Measurements from ENCODE around the gene PGR.

DNA sequence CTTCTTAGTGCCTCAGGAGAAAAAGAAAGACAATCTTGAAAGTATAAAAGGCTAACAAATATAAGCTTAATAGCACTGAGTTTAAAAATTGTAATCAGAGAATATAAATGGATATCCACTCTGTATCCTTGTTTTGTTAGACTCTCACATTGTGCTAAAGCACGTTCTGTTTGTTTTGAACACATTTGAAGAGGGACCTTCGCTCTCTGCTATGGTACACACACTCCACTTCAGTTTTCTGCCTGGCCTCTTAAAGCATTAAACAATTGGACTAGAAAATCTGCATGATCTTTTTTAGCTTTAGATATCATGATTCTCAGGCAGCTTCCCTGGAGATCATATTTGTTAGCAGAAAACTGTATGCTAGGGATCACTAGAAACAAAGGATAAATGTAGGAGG, 40.3 kb upstream of the PGR start:
- TF ChIP-seq, protein P1, sequence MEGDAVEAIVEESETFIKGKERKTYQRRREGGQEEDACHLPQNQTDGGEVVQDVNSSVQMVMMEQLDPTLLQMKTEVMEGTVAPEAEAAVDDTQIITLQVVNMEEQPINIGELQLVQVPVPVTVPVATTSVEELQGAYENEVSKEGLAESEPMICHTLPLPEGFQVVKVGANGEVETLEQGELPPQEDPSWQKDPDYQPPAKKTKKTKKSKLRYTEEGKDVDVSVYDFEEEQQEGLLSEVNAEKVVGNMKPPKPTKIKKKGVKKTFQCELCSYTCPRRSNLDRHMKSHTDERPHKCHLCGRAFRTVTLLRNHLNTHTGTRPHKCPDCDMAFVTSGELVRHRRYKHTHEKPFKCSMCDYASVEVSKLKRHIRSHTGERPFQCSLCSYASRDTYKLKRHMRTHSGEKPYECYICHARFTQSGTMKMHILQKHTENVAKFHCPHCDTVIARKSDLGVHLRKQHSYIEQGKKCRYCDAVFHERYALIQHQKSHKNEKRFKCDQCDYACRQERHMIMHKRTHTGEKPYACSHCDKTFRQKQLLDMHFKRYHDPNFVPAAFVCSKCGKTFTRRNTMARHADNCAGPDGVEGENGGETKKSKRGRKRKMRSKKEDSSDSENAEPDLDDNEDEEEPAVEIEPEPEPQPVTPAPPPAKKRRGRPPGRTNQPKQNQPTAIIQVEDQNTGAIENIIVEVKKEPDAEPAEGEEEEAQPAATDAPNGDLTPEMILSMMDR (IDR thresholded peaks at IDR 0.05): no peak
- TF ChIP-seq POLR2A (IDR thresholded peaks at IDR 0.05): no peak
